Spleen (tissue), 7 donors: ENCODE data around the gene FREM2.

Experiments
- POLR2A ChIP-seq, 3 donors: fragments of 450-650 bp; IDR thresholded peaks; one replicate each; pipeline ENCODE4 v1.5.1; 2017; ENCODE audit warnings: antibody characterized with exemption in 3 of 3, mild to moderate bottlenecking in 1 of 3
- POLR2AphosphoS5 ChIP-seq, 3 donors: sonication (generic); formaldehyde crosslinking; IDR thresholded peaks; one replicate each; pipeline ENCODE4 v1.5.1; 2017; ENCODE audit warnings: antibody characterized with exemption in 3 of 3
- TF ChIP-seq, protein P1 (sequence below), 11 experiments: fragments of 200-600 bp in 7 of 11; fragments of 450-650 bp in 4 of 11; sonication (generic) in 4 of 11; IDR thresholded peaks in 8 of 11; conservative IDR thresholded peaks in 3 of 11; 1 replicate in 7 of 11; 2 replicates in 4 of 11; pipeline versions ENCODE4 v1.4.0 to v1.8.0; 2016 to 2021; ENCODE audit warnings: antibody characterized with exemption in 11 of 11, inconsistent platforms in 4 of 11, mild to moderate bottlenecking in 1 of 11
- donor health status: DM: no; HTN: no; CAD: no; lungs with moderate emphysema.
- donor health status: DM: no; HTN: no; CAD: no.
- donor health status: DM: no; HTN: no; CAD: no.

DNA sequence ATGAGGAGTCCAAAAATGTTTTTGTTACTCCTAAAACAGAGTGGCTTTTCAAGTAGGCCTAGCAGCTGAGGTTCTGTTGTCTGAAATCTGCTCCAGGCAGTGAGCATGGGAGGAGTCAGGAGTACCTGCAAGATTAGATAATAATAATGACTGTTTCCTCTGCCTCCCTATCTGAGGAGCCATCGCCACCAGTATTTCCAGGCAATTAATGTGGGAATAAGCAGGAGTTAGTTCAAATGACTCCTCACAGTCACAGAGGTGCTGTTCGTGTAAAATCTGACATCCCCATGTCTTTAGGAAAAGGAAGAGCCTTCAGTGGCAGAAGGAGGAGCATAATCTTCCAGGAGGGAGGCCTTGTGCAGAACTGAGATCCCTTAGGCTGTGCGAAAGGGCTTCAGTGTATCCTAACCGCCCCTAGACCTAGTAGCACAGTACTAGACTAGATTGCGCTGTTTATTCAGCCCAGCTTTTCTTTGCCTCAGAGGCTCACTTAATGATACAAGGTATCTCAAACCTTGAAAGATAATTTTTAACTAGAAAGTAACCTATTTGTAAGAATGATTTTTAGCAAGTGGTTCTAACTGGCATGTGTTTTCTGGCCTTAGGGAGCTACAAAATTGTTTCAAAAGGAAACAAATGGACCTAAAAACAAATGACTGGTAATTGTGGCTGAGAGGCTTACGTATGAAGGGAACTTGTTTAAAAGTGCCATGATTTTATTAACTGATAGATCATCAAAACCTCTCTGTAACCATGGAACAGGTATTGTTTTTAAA lies 49.0 kb downstream of the FREM2 start:
- TF ChIP-seq POLR2AphosphoS5 (IDR thresholded peaks at IDR 0.05): no peak
- TF ChIP-seq, protein P1, sequence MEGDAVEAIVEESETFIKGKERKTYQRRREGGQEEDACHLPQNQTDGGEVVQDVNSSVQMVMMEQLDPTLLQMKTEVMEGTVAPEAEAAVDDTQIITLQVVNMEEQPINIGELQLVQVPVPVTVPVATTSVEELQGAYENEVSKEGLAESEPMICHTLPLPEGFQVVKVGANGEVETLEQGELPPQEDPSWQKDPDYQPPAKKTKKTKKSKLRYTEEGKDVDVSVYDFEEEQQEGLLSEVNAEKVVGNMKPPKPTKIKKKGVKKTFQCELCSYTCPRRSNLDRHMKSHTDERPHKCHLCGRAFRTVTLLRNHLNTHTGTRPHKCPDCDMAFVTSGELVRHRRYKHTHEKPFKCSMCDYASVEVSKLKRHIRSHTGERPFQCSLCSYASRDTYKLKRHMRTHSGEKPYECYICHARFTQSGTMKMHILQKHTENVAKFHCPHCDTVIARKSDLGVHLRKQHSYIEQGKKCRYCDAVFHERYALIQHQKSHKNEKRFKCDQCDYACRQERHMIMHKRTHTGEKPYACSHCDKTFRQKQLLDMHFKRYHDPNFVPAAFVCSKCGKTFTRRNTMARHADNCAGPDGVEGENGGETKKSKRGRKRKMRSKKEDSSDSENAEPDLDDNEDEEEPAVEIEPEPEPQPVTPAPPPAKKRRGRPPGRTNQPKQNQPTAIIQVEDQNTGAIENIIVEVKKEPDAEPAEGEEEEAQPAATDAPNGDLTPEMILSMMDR (IDR thresholded peaks at IDR 0.05 in 8 of 11, conservative IDR thresholded peaks at IDR 0.05 in 3 of 11): no peak
- TF ChIP-seq POLR2A (IDR thresholded peaks at IDR 0.05): no peak
